Endothelial cell of umbilical vein (primary cell): ENCODE data around the gene TNIP1. TPM values are rescaled to one million over a fixed set of nuclear protein-coding genes. Genes with fewer than 3 reads are reported as not detected.

Experiments
- BruUV-seq: library from RNA; stranded (reverse); fragments of 400-500 nt; replicated peaks from 2 replicates; lab custom pipeline; 2021; lab: Mats Ljungman, UMichigan
- CTCF ChIA-PET: fragments of 300-600, 350-600 bp; sonication (Branson Sonifier 250); formaldehyde crosslinking; loops from one replicate; lab custom pipeline; 2021; ENCODE audit warnings: antibody characterized with exemption, inconsistent platforms; lab: Charles Lee
- POLR2A ChIA-PET: fragments of 300-600, 350-600 bp; sonication (Branson Sonifier 250); formaldehyde crosslinking; loops from one replicate; lab custom pipeline; 2021; ENCODE audit warnings: antibody characterized with exemption, inconsistent platforms; lab: Charles Lee
- DNase-seq: peaks from one replicate; pipeline ENCODE4 v3.0.0-alpha.2; 2011; ENCODE audit warnings: low read depth, low spot score
- FAIRE-seq: peaks from 2 replicates; lab custom pipeline; 2011; peaks lifted over from hg19 to GRCh38; lab: Jason Lieb, UNC
- H2AFZ ChIP-seq: 2 replicates; pipeline ENCODE4 v1.6.0; 2012; ENCODE audit warnings: low read depth, low read length, control low read depth, inconsistent platforms
- H3K27ac ChIP-seq: 2 replicates; pipeline ENCODE4 v1.5.1; 2011; ENCODE audit warnings: low read depth, mild to moderate bottlenecking, control low read depth, low read length, moderate library complexity; ENCODE audit not compliant: insufficient read depth
- H3K27me3 ChIP-seq, 2 experiments: 2 replicates each; pipeline versions ENCODE4 v1.6.0 to v1.6.1; 2011; ENCODE audit warnings: low read length in 2 of 2, mixed read lengths in 1 of 2; ENCODE audit not compliant: control insufficient read depth in 2 of 2, insufficient read depth in 2 of 2
- H3K36me3 ChIP-seq, 2 experiments: 2 replicates in 1 of 2; 3 replicates in 1 of 2; pipeline ENCODE4 v1.5.1; 2011; ENCODE audit warnings: low read length in 2 of 2, mild to moderate bottlenecking in 1 of 2, moderate library complexity in 1 of 2; ENCODE audit not compliant: control insufficient read depth in 2 of 2, insufficient read depth in 2 of 2; ENCODE audit errors: extremely low read depth in 1 of 2
- H3K4me1 ChIP-seq: 3 replicates; pipeline ENCODE4 v1.5.1; 2011; ENCODE audit warnings: mild to moderate bottlenecking, low read length; ENCODE audit not compliant: control insufficient read depth, insufficient read depth; ENCODE audit errors: extremely low read depth
- H3K4me2 ChIP-seq: 2 replicates; pipeline ENCODE4 v1.6.1; 2011; ENCODE audit warnings: low read length, control low read depth, mixed read lengths; ENCODE audit not compliant: insufficient read depth
- H3K4me3 ChIP-seq, 3 experiments: fragments of 200-600 bp in 1 of 3; sonication (generic), shearing (Covaris generic) in 1 of 3; replicated peaks in 1 of 3; 2 replicates each; pipeline ENCODE4 v1.5.1; 2011 to 2016; ENCODE audit warnings: control low read depth in 3 of 3, low read length in 3 of 3, mild to moderate bottlenecking in 2 of 3, inconsistent platforms in 1 of 3, low read depth in 1 of 3, moderate library complexity in 1 of 3; ENCODE audit not compliant: insufficient read depth in 1 of 3
- H3K79me2 ChIP-seq: 2 replicates; pipeline ENCODE4 v1.6.0; 2012; ENCODE audit warnings: low read length, inconsistent platforms; ENCODE audit not compliant: control insufficient read depth, insufficient read depth
- H3K9ac ChIP-seq: replicated peaks from 2 replicates; pipeline ENCODE3; 2011; ENCODE audit warnings: low read length, control low read depth; ENCODE audit not compliant: insufficient read depth; ENCODE audit errors: extremely low read depth
- H3K9me1 ChIP-seq: replicated peaks from 3 replicates; pipeline ENCODE4 v1.6.0; 2011; ENCODE audit warnings: mild to moderate bottlenecking, low read length; ENCODE audit not compliant: control insufficient read depth, insufficient read depth; ENCODE audit errors: extremely low read depth
- H3K9me3 ChIP-seq: replicated peaks from 2 replicates; pipeline ENCODE4 v1.5.1; 2012; ENCODE audit warnings: low read length, inconsistent platforms; ENCODE audit not compliant: control insufficient read depth, insufficient read depth
- H4K20me1 ChIP-seq: replicated peaks from 2 replicates; pipeline ENCODE3; 2011; ENCODE audit warnings: mild to moderate bottlenecking, low read length; ENCODE audit not compliant: control insufficient read depth, insufficient read depth; ENCODE audit errors: extremely low read depth
- EZH2 ChIP-seq: IDR thresholded peaks from 2 replicates; pipeline ENCODE4 v1.6.1; 2012; ENCODE audit warnings: borderline replicate concordance, low read depth, mild to moderate bottlenecking, moderate library complexity, low read length, inconsistent platforms; ENCODE audit not compliant: severe bottlenecking
- FOS ChIP-seq: IDR thresholded peaks from 2 replicates; pipeline ENCODE4 v1.6.1; 2011; ENCODE audit warnings: mild to moderate bottlenecking, low read length, moderate library complexity, borderline replicate concordance; ENCODE audit not compliant: insufficient read depth
- GATA2 ChIP-seq: IDR thresholded peaks from 2 replicates; pipeline ENCODE4 v1.7.0; 2011; ENCODE audit warnings: low read depth, mild to moderate bottlenecking, moderate library complexity, mixed read lengths, low read length; ENCODE audit not compliant: insufficient read length, insufficient read depth
- JUN ChIP-seq: IDR thresholded peaks from 2 replicates; pipeline ENCODE4 v1.6.1; 2011; ENCODE audit warnings: borderline replicate concordance, low read depth; ENCODE audit not compliant: insufficient read length, insufficient read depth
- MYC ChIP-seq: IDR thresholded peaks from one replicate; pipeline ENCODE4 v1.6.1; 2011; ENCODE audit warnings: mild to moderate bottlenecking, low read depth, low read length
- POLR2A ChIP-seq: IDR thresholded peaks from 2 replicates; pipeline ENCODE4 v1.6.1; 2012; ENCODE audit warnings: low read depth, mild to moderate bottlenecking, control low read depth, low read length
- POLR2AphosphoS5 ChIP-seq: IDR thresholded peaks from 2 replicates; pipeline ENCODE4 v1.6.1; 2012; ENCODE audit warnings: low read depth, mild to moderate bottlenecking, control low read depth, low read length, moderate library complexity; ENCODE audit not compliant: insufficient read depth
- dilution Hi-C: fragments of 300-500 bp; cut with MboI; formaldehyde crosslinking; loops from one replicate; pipeline ENCODE4 v1.15.0; 2019; ENCODE audit warnings: low sequenced_read_pairs; ENCODE audit not compliant: extremely low pct_ligation_motif_present
- intact Hi-C: fragments of 100-400 bp; cut with micrococcal nuclease; formaldehyde crosslinking; loops from one replicate; pipeline ENCODE4 v1.10.0; 2022
- polyA plus RNA-seq, 4 experiments: library from polyadenylated mRNA; depleted of rRNA in 3 of 4; stranded (reverse) in 3 of 4; unstranded in 1 of 4; fragments of >200 nt; gene quantifications; 2 replicates each; pipeline versions ENCODE4 v1.2.1 to v1.2.3, GENCODE V29; 2011 to 2012; ENCODE audit warnings: missing spikeins in 1 of 4
- total RNA-seq: library from RNA; stranded (reverse); gene quantifications from 2 replicates; pipeline ENCODE4 v1.2.3, GENCODE V29; 2021
- TF ChIP-seq, protein P1 (sequence below), 2 donors: IDR thresholded peaks; 1 replicate in 1 of 2; 2 replicates in 1 of 2; pipeline ENCODE4 v1.5.1; 2011; ENCODE audit warnings: low read length in 2 of 2, mild to moderate bottlenecking in 2 of 2, moderate library complexity in 2 of 2, control low read depth in 1 of 2, inconsistent platforms in 1 of 2, low read depth in 1 of 2; ENCODE audit not compliant: insufficient read depth in 1 of 2; ENCODE audit errors: extremely low read depth in 1 of 2
- TF ChIP-seq, protein P2 (sequence below): IDR thresholded peaks from 2 replicates; pipeline ENCODE4 v1.6.1; 2011; ENCODE audit not compliant: insufficient read depth, insufficient read length

TNIP1 gene
- total and polyA plus RNA-seq, 2 donors (not counting 3 experiments of a cell fraction or from before 2014, with no cell fraction given): 43.0 to 96.8 TPM

DNA sequence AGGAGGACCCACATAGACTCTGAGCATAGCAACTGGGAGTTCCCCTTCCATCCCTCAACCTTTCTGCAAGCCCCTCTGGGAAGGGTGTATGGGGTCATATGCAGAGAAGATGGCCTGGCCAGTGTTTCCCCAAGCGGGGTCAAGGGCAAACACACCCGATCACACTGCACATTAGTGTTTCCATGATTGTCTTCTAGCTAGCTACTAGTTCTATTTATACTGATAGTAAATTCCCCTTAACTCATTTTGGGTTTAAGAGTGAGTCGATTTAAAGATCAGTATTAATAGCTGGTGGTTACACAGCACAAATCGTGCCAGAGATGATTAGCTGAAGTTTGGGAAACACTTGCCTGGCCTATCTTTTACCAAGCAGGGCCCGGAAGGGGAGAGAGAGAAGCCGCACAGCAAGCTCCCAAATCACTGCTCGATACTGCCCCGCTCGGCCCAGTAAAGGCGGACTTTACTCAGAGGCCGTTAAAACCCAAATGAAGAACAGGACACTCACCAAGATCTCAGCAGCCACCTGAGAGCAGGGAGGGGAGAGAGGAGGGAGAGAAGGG lies 29.4 kb upstream of the TNIP1 start:
- no peak overlapping the region for H3K4me2 ChIP-seq
- dilution Hi-C loops (no loop called here), intact Hi-C loops (no loop called here)
- H2AFZ ChIP-seq: no peak overlapping the region
- H3K9me1 ChIP-seq: no peaks in the 10 kb centered on the region
- no peak overlapping the region for H3K9ac ChIP-seq
- no peaks in the 10 kb centered on the region for H3K27me3 ChIP-seq
- peaks cover 3 to 30% of the 10 kb centered on the region in 2 experiments for H3K36me3 ChIP-seq
- FAIRE-seq: no peak
- no TSS peak for BruUV-seq
- TF ChIP-seq, protein P1, sequence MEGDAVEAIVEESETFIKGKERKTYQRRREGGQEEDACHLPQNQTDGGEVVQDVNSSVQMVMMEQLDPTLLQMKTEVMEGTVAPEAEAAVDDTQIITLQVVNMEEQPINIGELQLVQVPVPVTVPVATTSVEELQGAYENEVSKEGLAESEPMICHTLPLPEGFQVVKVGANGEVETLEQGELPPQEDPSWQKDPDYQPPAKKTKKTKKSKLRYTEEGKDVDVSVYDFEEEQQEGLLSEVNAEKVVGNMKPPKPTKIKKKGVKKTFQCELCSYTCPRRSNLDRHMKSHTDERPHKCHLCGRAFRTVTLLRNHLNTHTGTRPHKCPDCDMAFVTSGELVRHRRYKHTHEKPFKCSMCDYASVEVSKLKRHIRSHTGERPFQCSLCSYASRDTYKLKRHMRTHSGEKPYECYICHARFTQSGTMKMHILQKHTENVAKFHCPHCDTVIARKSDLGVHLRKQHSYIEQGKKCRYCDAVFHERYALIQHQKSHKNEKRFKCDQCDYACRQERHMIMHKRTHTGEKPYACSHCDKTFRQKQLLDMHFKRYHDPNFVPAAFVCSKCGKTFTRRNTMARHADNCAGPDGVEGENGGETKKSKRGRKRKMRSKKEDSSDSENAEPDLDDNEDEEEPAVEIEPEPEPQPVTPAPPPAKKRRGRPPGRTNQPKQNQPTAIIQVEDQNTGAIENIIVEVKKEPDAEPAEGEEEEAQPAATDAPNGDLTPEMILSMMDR (IDR thresholded peaks at IDR 0.05; ENCODE audit: extremely low read depth in 1 of 2, insufficient read depth in 1 of 2, low read depth in 1 of 2, low read length in 2 of 2): no peak
- TF ChIP-seq POLR2A: no peak
- TF ChIP-seq, protein P2, sequence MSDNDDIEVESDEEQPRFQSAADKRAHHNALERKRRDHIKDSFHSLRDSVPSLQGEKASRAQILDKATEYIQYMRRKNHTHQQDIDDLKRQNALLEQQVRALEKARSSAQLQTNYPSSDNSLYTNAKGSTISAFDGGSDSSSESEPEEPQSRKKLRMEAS: no peak
- no peak for TF ChIP-seq FOS
- no peak for TF ChIP-seq GATA2
- TF ChIP-seq MYC: no peak
- TF ChIP-seq EZH2: no peak
- TF ChIP-seq JUN: no peak
- TF ChIP-seq POLR2AphosphoS5: no peak
- ChIA-PET POLR2A (no interaction called here), CTCF (interaction anchor here (1.0 to 16.3 kb wide), 3 partner anchors 55 to 108 kb away, joined by 3 to 679 read pairs (median 17); no protein-coding TSS in a partner anchor)
- H3K79me2 ChIP-seq: no peaks in the 10 kb centered on the region
- DNase-seq: no peak
- no peaks in the 10 kb centered on the region for H3K9me3 ChIP-seq
- no peak overlapping the region for H3K4me3 ChIP-seq
- no peaks in the 10 kb centered on the region for H4K20me1 ChIP-seq
- no peak overlapping the region for H3K27ac ChIP-seq
- H3K4me1 ChIP-seq: no peaks in the 10 kb centered on the region
